HepG2 (cell line): ENCODE results near the gene LASP1. TPM values are rescaled to one million over a fixed set of nuclear protein-coding genes. Genes with fewer than 3 reads are reported as not detected.

Experiments used
- ATAC-seq: fragments of 200-7000 bp; cut with Tn5 transposase; 3 replicates; pipeline ENCODE4 v1.9.1; 2020; ENCODE audit warnings: mild to moderate bottlenecking, moderate library complexity
- Bru-seq: library from RNA; stranded (reverse); fragments of 400-500 nt; gene quantifications from one replicate; lab custom pipeline; 2021; lab: Mats Ljungman, UMichigan
- BruChase-seq, 2 experiments: library from RNA; stranded (reverse); fragments of 400-500 nt; gene quantifications; one replicate each; lab custom pipeline; 2021; lab: Mats Ljungman, UMichigan
- BruUV-seq: library from RNA; stranded (reverse); fragments of 400-500 nt; replicated peaks from 2 replicates; lab custom pipeline; 2021; lab: Mats Ljungman, UMichigan
- CTCF ChIA-PET: fragments of 300-600 bp; formaldehyde crosslinking; extraction: SDS; loops from one replicate; lab custom pipeline; 2021; ENCODE audit warnings: low total read pairs, inconsistent platforms, low intra/inter-chr PET ratio; lab: Yijun Ruan, JAX
- POLR2A ChIA-PET: fragments of 350-600 bp; sonication (Branson Sonifier 250); formaldehyde crosslinking; loops from one replicate; lab custom pipeline; 2020; ENCODE audit warnings: antibody characterized with exemption, inconsistent platforms; lab: Yijun Ruan, JAX
- DNase-seq: peaks from one replicate; pipeline ENCODE4 v3.0.0-alpha.2; 2015; ENCODE audit warnings: low spot score
- FAIRE-seq: peaks from 3 replicates; lab custom pipeline; 2011; peaks lifted over from hg19 to GRCh38; lab: Jason Lieb, UNC
- H2AFZ ChIP-seq: one replicate; pipeline ENCODE4 v1.6.1; 2011; ENCODE audit warnings: low read length, inconsistent platforms
- H3K27ac ChIP-seq: fragments of 300-600 bp; 3 replicates; pipeline ENCODE4 v1.8.0; 2011; ENCODE audit warnings: mixed run types, mild to moderate bottlenecking, mixed read lengths, low read length, inconsistent platforms; ENCODE audit not compliant: insufficient read depth; ENCODE audit errors: extremely low read length
- H3K27me3 ChIP-seq, 2 experiments: fragments of 200-600 bp in 1 of 2; 2 replicates in 1 of 2; 3 replicates in 1 of 2; pipeline versions ENCODE4 v1.6.0 to v1.8.0; 2011; ENCODE audit warnings: low read length in 2 of 2, mild to moderate bottlenecking in 2 of 2, moderate library complexity in 2 of 2, inconsistent platforms in 1 of 2; ENCODE audit not compliant: insufficient read depth in 2 of 2, control insufficient read depth in 1 of 2
- H3K36me3 ChIP-seq, 2 experiments: fragments of 200-600 bp in 1 of 2; replicated peaks in 1 of 2; 2 replicates in 1 of 2; 3 replicates in 1 of 2; pipeline versions ENCODE4 v1.5.1 to v1.8.0; 2011; ENCODE audit warnings: low read length in 2 of 2, inconsistent platforms in 1 of 2; ENCODE audit not compliant: insufficient read depth in 2 of 2, control insufficient read depth in 1 of 2
- H3K4me1 ChIP-seq: 2 replicates; pipeline ENCODE4 v1.5.1; 2012; ENCODE audit warnings: low read length, inconsistent platforms; ENCODE audit not compliant: insufficient read depth
- H3K4me2 ChIP-seq: 2 replicates; pipeline ENCODE4 v1.6.0; 2011; ENCODE audit warnings: low read depth, low read length, inconsistent platforms
- H3K4me3 ChIP-seq, 3 experiments: fragments of 200-600 bp in 1 of 3; sonication (generic), shearing (Covaris generic) in 1 of 3; replicated peaks in 1 of 3; 2 replicates each; pipeline ENCODE4 v1.5.1; 2011 to 2016; ENCODE audit warnings: low read length in 3 of 3, inconsistent platforms in 2 of 3, low read depth in 2 of 3, mild to moderate bottlenecking in 2 of 3, control low read depth in 1 of 3, mixed read lengths in 1 of 3; ENCODE audit not compliant: insufficient read depth in 1 of 3
- H3K79me2 ChIP-seq: one replicate; pipeline ENCODE4 v1.6.1; 2011; ENCODE audit warnings: low read length, inconsistent platforms; ENCODE audit not compliant: insufficient read depth
- H3K9ac ChIP-seq: 2 replicates; pipeline ENCODE4 v1.6.0; 2011; ENCODE audit warnings: mild to moderate bottlenecking, low read depth, low read length, inconsistent platforms; ENCODE audit not compliant: insufficient read depth
- H3K9me3 ChIP-seq: 2 replicates; pipeline ENCODE4 v1.5.1; 2012; ENCODE audit warnings: mild to moderate bottlenecking, low read length
- H4K20me1 ChIP-seq: 2 replicates; pipeline ENCODE4 v1.6.0; 2011; ENCODE audit warnings: inconsistent platforms, mild to moderate bottlenecking, low read length, moderate library complexity; ENCODE audit not compliant: insufficient read depth
- E2F2 ChIP-seq: sonication (generic); formaldehyde crosslinking; IDR thresholded peaks from 2 replicates; pipeline ENCODE4 v1.4.0; 2020; ENCODE audit warnings: missing genetic modification reagents, borderline replicate concordance
- HMG20B ChIP-seq: conservative IDR thresholded peaks from 2 replicates; pipeline ENCODE4 v1.6.1; 2016; ENCODE audit warnings: missing genetic modification reagents, missing compliant biosample characterization
- JARID2 ChIP-seq: sonication (generic); formaldehyde crosslinking; IDR thresholded peaks from 2 replicates; pipeline ENCODE4 v1.8.1; 2023; ENCODE audit warnings: missing genetic modification reagents, inconsistent platforms; ENCODE audit not compliant: insufficient replicate concordance
- PRMT3 ChIP-seq: sonication (generic); formaldehyde crosslinking; IDR thresholded peaks from 2 replicates; pipeline ENCODE4 v1.8.1; 2022; ENCODE audit warnings: low read depth, mild to moderate bottlenecking, moderate library complexity, missing genetic modification reagents, borderline replicate concordance
- TRAFD1 ChIP-seq: sonication (generic); formaldehyde crosslinking; IDR thresholded peaks from 2 replicates; pipeline ENCODE4 v1.5.1; 2020; ENCODE audit warnings: missing genetic modification reagents, mild to moderate bottlenecking, borderline replicate concordance
- ZBTB26 ChIP-seq: IDR thresholded peaks from 2 replicates; pipeline ENCODE4 v1.6.1; 2016; ENCODE audit warnings: missing compliant biosample characterization, missing genetic modification reagents, borderline replicate concordance
- ZNF124 ChIP-seq: sonication (generic); formaldehyde crosslinking; IDR thresholded peaks from 2 replicates; pipeline ENCODE4 v1.4.0; 2020; ENCODE audit warnings: missing genetic modification reagents
- ZNF235 ChIP-seq: sonication (generic); formaldehyde crosslinking; IDR thresholded peaks from 2 replicates; pipeline ENCODE4 v1.8.1; 2023; ENCODE audit warnings: mild to moderate bottlenecking, missing genetic modification reagents, borderline replicate concordance
- ZNF292 ChIP-seq: sonication (generic); formaldehyde crosslinking; IDR thresholded peaks from 2 replicates; pipeline ENCODE4 v1.8.1; 2022; ENCODE audit warnings: mild to moderate bottlenecking, low read depth, missing genetic modification reagents, borderline replicate concordance
- ZNF557 ChIP-seq: sonication (generic); formaldehyde crosslinking; IDR thresholded peaks from 2 replicates; pipeline ENCODE4 v1.4.0; 2020; ENCODE audit warnings: missing genetic modification reagents
- WGBS: methylation state at CpG from one replicate; pipeline ENCODE4 v1.1.6; 2017; ENCODE audit warnings: low lambda C conversion rate; 5-methylcytosine and 5-hydroxymethylcytosine counted together
- in situ Hi-C: cut with HindIII; loops from 2 replicates; pipeline ENCODE4 v1.10.0; 2017; ENCODE audit warnings: low pct_unique_long_range_greater_than_20kb; ENCODE audit not compliant: extremely low pct_ligation_motif_present
- intact Hi-C: fragments of 100-400 bp; cut with micrococcal nuclease; formaldehyde crosslinking; loops from one replicate; pipeline ENCODE4 v1.10.0; 2022; ENCODE audit not compliant: unreplicated experiment
- long read RNA-seq, 2 experiments: library from RNA in 1 of 2; library from polyadenylated mRNA in 1 of 2; stranded (forward) in 1 of 2; unstranded in 1 of 2; transcript quantifications; one replicate each; pipeline ENCODE4 v2.0.0, GENCODE V29; 2019 to 2022
- polyA minus RNA-seq, 3 experiments: library from RNA; depleted of rRNA, polyadenylated mRNA; stranded (reverse); fragments of >200 nt; gene quantifications; 2 replicates each; pipeline ENCODE4 v1.2.3, GENCODE V29; 2011; ENCODE audit warnings: low replicate concordance in 1 of 3
- polyA plus RNA-seq, 8 experiments: library from polyadenylated mRNA; depleted of rRNA in 3 of 8; stranded (reverse) in 7 of 8; unstranded in 1 of 8; fragments of >200 nt; fragmentation: Illumina TruSeq in 4 of 8; extraction: Trizol in 4 of 8; gene quantifications; 2 replicates each; pipeline versions ENCODE4 v1.2.1 to v1.2.3, GENCODE V29; 2011 to 2016; ENCODE audit warnings: low read depth in 4 of 8, missing spikeins in 1 of 8, mixed read lengths in 1 of 8; ENCODE audit not compliant: insufficient read depth in 1 of 8
- total RNA-seq, 5 experiments: library from RNA; depleted of rRNA; stranded (reverse); fragments of >200 nt; fragmentation: Illumina TruSeq; extraction: Trizol; gene quantifications; 2 replicates each; pipeline ENCODE4 v1.2.3, GENCODE V29; 2016; ENCODE audit warnings: low read depth in 1 of 5

The LASP1 gene, protein sequence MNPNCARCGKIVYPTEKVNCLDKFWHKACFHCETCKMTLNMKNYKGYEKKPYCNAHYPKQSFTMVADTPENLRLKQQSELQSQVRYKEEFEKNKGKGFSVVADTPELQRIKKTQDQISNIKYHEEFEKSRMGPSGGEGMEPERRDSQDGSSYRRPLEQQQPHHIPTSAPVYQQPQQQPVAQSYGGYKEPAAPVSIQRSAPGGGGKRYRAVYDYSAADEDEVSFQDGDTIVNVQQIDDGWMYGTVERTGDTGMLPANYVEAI
- 97.0 and 110 TPM in 2 replicates for total RNA-seq (2016; rRNA removed; fragmentation: Illumina TruSeq; extraction: Trizol)
- total RNA-seq (2016; cell fraction: cytosol; rRNA removed; fragmentation: Illumina TruSeq; extraction: Trizol; ENCODE audit: low read depth): 9.8 and 10.1 TPM in 2 replicates
- total RNA-seq (2016; cell fraction: insoluble cytoplasmic fraction; rRNA removed; fragmentation: Illumina TruSeq; extraction: Trizol): 92.3 and 97.2 TPM in 2 replicates
- total RNA-seq (2016; cell fraction: membrane; rRNA removed; fragmentation: Illumina TruSeq; extraction: Trizol): 38.1 and 38.7 TPM in 2 replicates
- 62.5 and 68.5 TPM in 2 replicates for total RNA-seq (2016; cell fraction: nucleus; rRNA removed; fragmentation: Illumina TruSeq; extraction: Trizol)
- 70.1 and 80.4 TPM in 2 replicates for polyA plus RNA-seq (2011; rRNA removed)
- polyA plus RNA-seq (2011; cell fraction: cytosol; rRNA removed): 81.9 and 127 TPM in 2 replicates
- 107 and 129 TPM in 2 replicates for polyA plus RNA-seq (2011; cell fraction: nucleus; rRNA removed)
- polyA plus RNA-seq (2012): 82.2 and 85.9 TPM in 2 replicates
- 7.2 and 8.1 TPM in 2 replicates for polyA plus RNA-seq (2016; cell fraction: cytosol; fragmentation: Illumina TruSeq; extraction: Trizol; ENCODE audit: low read depth)
- polyA plus RNA-seq (2016; cell fraction: insoluble cytoplasmic fraction; fragmentation: Illumina TruSeq; extraction: Trizol; ENCODE audit: low read depth): 138 and 161 TPM in 2 replicates
- polyA plus RNA-seq (2016; cell fraction: membrane; fragmentation: Illumina TruSeq; extraction: Trizol; ENCODE audit: low read depth): 25.1 and 28.1 TPM in 2 replicates
- 109 and 113 TPM in 2 replicates for polyA plus RNA-seq (2016; cell fraction: nucleus; fragmentation: Illumina TruSeq; extraction: Trizol; ENCODE audit: insufficient read depth, low read depth)
- 136 and 189 TPM in 2 replicates for polyA minus RNA-seq (2011; rRNA and poly(A)+ RNA removed; ENCODE audit: low replicate concordance)
- 107 and 130 TPM in 2 replicates for polyA minus RNA-seq (2011; cell fraction: cytosol; rRNA and poly(A)+ RNA removed)
- polyA minus RNA-seq (2011; cell fraction: nucleus; rRNA and poly(A)+ RNA removed): 49.2 and 50.4 TPM in 2 replicates
- percentile 84 among the genes with signal in this experiment for Bru-seq, nascent RNA
- percentile 94 among the genes with signal in this experiment for BruChase-seq, experiment 1, labeled RNA remaining after a 6-hour chase
- percentile 90 among the genes with signal in this experiment for BruChase-seq, experiment 2, labeled RNA remaining after a 2-hour chase
- long read RNA-seq, experiment 1, full-length matches to known transcripts: 30 of 83 reads
- long read RNA-seq, experiment 1, partial matches to known transcripts: 52 of 83 reads
- long read RNA-seq, experiment 1, other reads (novel, unspliced or antisense): 1 of 83 reads
- long read RNA-seq, experiment 2, full-length matches to known transcripts: 171 of 475 reads
- long read RNA-seq, experiment 2, partial matches to known transcripts: 284 of 475 reads
- long read RNA-seq, experiment 2, other reads (novel, unspliced or antisense): 20 of 475 reads

DNA sequence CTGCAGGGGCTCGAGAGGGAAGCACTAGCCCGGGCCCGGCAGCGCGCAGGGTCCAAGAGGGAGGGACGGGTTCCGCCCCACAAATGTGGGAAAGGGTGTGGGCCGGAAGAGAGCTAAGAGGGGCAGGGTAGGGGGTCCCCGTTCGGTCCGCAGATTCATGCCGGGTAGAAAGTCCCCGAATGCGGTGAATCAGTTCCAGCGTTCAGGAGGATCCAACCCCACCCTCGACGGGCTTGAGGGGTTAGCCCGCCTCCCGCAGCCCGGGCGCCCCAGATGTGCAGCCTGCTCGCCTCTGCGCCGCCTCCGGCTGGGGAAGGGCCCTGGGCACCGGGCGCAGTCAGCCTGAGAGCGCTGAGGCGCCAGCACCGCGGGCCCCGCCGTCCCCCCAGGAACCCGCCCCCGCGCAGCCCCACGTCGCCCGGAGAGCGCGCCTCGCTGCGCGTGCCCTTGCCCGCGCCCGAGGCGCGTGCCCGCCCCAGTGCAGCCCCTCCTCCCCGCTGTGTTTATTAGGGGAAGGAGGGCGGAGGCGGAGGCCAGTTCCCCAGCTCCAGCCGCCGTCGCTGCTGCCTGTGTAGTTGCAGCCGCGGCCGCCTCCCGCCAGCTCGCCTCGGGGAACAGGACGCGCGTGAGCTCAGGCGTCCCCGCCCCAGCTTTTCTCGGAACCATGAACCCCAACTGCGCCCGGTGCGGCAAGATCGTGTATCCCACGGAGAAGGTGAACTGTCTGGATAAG lies at the start of gene LASP1:
Gene LASP1, plus strand, starts transcription at position 533 of the 733 bp plus-strand sequence. Its CDS starts 132 bp downstream, at position 665.
- Histone ChIP-seq H2AFZ (no peak within 1 kb of the TSS), H4K20me1 (peaks cover 32% of the 10 kb centered on the region), H3K4me1 (peaks cover 48% of the 10 kb centered on the region), H3K27ac (peak within 1 kb of the TSS; percentile 88), H3K27me3 (peaks cover 0 to 2% of the 10 kb centered on the region in 2 experiments; a peak in 2 of 5 replicates), H3K36me3 (peaks cover 5 to 12% of the 10 kb centered on the region in 2 experiments; a peak in 3 of 5 replicates), H3K79me2 (peaks cover 46% of the 10 kb centered on the region), H3K9ac (peak within 1 kb of the TSS; percentile 87), H3K4me2 (peak within 1 kb of the TSS; percentile 87), H3K4me3 (peak within 1 kb of the TSS; percentile 98 to 99 (median 99)), H3K9me3 (no peaks in the 10 kb centered on the region)
- FAIRE-seq: peak; percentile 44
- intact Hi-C loops: loop anchor here (1.0 to 5.0 kb wide), 4 partner anchors 48 to 283 kb away; partner anchors contain the start of genes PLXDC1 and PSMB3
- BruUV-seq: no TSS peak
- DNase-seq: peak; percentile 77
- in situ Hi-C loops: loop anchor here (5.0 kb wide), 1 partner anchor 283 kb away; the partner anchor contains the start of gene PLXDC1
- ChIA-PET CTCF (no interaction called here), POLR2A (interaction anchor here (0.7 to 7.3 kb wide), 30 partner anchors 8 to 581 kb away, joined by 3 to 175 read pairs (median 6); partner anchors contain the start of genes CWC25, LASP1NB, MED1 and PIP4K2B)
- WGBS: 3% methylated on average over 14 of the region's 73 CpGs
- peak; percentile 72 for ATAC-seq
- no peak for TF ChIP-seq HMG20B
- TF ChIP-seq TRAFD1 (CRISPR knock-in tag): no peak
- no peak; the same call in 1 of the 2 replicates for TF ChIP-seq ZNF124 (CRISPR knock-in tag)
- peak; percentile 2; the same call in 1 of the 2 replicates for TF ChIP-seq ZNF235 (CRISPR knock-in tag)
- TF ChIP-seq E2F2 (CRISPR knock-in tag): peak; percentile 56; the same call in 1 of the 2 replicates
- no peak for TF ChIP-seq PRMT3
- TF ChIP-seq ZNF292 (CRISPR knock-in tag): 0 out of 2 replicates have a peak, but pooled peaks have one; percentile 2
- TF ChIP-seq ZBTB26: peak; percentile 42; the same call in 1 of the 2 replicates
- TF ChIP-seq JARID2 (CRISPR knock-in tag): peak; percentile 96
- peak; percentile 76 for TF ChIP-seq ZNF557 (CRISPR knock-in tag)
